ENCODE data around the gene SIDT2. TPM values are rescaled to one million over a fixed set of nuclear protein-coding genes. Genes with fewer than 3 reads are reported as not detected.

Gene SIDT2
- total RNA-seq, 1 experiment from 2014 or later = 27.6 TPM

DNA sequence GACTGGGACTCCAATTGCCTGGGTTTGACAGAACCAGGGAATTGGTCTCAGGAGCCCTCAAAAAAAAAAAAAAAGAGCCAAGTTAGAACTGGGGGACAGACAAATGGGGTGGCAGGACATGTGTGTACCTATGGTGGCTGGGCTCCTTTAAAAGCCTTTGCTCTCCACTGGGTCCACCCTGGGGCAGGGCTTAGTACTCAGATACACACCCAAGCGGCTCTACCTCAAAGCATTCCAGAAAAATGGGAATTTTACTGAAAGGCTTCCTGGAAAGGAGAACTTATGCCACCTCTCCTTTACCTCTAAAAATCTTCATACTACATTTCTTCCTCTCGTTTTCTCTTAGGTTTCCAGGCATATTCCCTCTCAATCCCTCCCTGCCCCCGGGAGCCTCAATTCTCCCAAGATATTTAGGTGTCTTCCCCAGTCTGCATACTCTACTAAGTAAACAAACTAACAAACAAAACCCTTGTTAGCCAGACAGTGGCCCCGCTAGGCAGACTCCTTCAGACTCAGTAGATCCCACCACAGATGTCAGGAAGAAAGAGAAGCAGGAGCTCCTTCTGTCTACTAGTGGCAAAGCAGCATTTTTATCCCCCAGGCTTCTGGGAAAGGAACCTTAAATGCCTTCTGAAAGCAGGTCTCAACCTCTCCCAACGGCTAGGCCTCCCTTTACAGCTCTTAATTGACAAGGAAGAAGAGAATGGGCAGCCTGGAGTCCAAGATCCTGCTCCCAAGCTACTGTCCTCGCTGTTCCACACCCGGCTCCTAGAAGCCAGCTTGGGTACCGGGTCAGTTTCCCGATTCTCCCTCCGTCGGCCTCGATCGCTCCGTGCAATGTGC lies 52.7 kb downstream of the SIDT2 start (continued):
- TF ChIP-seq, protein P1, sequence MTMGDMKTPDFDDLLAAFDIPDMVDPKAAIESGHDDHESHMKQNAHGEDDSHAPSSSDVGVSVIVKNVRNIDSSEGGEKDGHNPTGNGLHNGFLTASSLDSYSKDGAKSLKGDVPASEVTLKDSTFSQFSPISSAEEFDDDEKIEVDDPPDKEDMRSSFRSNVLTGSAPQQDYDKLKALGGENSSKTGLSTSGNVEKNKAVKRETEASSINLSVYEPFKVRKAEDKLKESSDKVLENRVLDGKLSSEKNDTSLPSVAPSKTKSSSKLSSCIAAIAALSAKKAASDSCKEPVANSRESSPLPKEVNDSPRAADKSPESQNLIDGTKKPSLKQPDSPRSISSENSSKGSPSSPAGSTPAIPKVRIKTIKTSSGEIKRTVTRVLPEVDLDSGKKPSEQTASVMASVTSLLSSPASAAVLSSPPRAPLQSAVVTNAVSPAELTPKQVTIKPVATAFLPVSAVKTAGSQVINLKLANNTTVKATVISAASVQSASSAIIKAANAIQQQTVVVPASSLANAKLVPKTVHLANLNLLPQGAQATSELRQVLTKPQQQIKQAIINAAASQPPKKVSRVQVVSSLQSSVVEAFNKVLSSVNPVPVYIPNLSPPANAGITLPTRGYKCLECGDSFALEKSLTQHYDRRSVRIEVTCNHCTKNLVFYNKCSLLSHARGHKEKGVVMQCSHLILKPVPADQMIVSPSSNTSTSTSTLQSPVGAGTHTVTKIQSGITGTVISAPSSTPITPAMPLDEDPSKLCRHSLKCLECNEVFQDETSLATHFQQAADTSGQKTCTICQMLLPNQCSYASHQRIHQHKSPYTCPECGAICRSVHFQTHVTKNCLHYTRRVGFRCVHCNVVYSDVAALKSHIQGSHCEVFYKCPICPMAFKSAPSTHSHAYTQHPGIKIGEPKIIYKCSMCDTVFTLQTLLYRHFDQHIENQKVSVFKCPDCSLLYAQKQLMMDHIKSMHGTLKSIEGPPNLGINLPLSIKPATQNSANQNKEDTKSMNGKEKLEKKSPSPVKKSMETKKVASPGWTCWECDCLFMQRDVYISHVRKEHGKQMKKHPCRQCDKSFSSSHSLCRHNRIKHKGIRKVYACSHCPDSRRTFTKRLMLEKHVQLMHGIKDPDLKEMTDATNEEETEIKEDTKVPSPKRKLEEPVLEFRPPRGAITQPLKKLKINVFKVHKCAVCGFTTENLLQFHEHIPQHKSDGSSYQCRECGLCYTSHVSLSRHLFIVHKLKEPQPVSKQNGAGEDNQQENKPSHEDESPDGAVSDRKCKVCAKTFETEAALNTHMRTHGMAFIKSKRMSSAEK (CRISPR knock-in tag; IDR thresholded peaks at IDR 0.05; ENCODE audit: borderline replicate concordance) = no peak
- TF ChIP-seq NR3C1 (CRISPR knock-in tag; conservative IDR thresholded peaks at IDR 0.05; ENCODE audit: low read depth) (no peak), JUN (CRISPR knock-in tag; IDR thresholded peaks at IDR 0.05) (no peak), NR1H2 (CRISPR knock-in tag; IDR thresholded peaks at IDR 0.05) (no peak), KAT7 (CRISPR knock-in tag; IDR thresholded peaks at IDR 0.05; ENCODE audit: borderline replicate concordance) (no peak), NFATC4 (CRISPR knock-in tag; IDR thresholded peaks at IDR 0.05) (no peak), JAZF1 (CRISPR knock-in tag; IDR thresholded peaks at IDR 0.05) (no peak), ZNF671 (CRISPR knock-in tag; IDR thresholded peaks at IDR 0.05) (no peak)
- TF ChIP-seq, protein P2, sequence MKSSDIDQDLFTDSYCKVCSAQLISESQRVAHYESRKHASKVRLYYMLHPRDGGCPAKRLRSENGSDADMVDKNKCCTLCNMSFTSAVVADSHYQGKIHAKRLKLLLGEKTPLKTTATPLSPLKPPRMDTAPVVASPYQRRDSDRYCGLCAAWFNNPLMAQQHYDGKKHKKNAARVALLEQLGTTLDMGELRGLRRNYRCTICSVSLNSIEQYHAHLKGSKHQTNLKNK (CRISPR knock-in tag; IDR thresholded peaks at IDR 0.05) = no peak
- TF ChIP-seq, protein P3, sequence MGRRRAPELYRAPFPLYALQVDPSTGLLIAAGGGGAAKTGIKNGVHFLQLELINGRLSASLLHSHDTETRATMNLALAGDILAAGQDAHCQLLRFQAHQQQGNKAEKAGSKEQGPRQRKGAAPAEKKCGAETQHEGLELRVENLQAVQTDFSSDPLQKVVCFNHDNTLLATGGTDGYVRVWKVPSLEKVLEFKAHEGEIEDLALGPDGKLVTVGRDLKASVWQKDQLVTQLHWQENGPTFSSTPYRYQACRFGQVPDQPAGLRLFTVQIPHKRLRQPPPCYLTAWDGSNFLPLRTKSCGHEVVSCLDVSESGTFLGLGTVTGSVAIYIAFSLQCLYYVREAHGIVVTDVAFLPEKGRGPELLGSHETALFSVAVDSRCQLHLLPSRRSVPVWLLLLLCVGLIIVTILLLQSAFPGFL (CRISPR knock-in tag; IDR thresholded peaks at IDR 0.05; ENCODE audit: borderline replicate concordance) = no peak
- TF ChIP-seq, protein P4, sequence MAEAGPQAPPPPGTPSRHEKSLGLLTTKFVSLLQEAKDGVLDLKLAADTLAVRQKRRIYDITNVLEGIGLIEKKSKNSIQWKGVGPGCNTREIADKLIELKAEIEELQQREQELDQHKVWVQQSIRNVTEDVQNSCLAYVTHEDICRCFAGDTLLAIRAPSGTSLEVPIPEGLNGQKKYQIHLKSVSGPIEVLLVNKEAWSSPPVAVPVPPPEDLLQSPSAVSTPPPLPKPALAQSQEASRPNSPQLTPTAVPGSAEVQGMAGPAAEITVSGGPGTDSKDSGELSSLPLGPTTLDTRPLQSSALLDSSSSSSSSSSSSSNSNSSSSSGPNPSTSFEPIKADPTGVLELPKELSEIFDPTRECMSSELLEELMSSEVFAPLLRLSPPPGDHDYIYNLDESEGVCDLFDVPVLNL (CRISPR knock-in tag; IDR thresholded peaks at IDR 0.05; ENCODE audit: borderline replicate concordance, low read depth) = no peak

DNA sequence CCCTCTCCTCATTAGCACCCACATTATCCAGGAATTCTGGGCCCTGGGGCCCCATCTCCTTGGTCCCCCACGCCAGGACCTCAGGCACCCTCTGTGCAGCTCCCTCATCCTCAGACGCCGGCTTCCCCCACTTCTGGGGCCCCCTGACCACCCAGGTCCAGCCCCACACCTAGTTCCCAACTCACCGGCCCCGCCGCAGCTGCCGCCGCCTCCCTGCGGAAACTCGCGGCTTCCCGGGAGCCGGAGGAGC lies 53.2 kb downstream of the SIDT2 start, which contains the start of gene PCSK7:
Gene PCSK7, minus strand, starts transcription at position 232 of the 250 bp plus-strand sequence. CDS start 2,229 bp downstream, outside the sequence.
- ChIA-PET CTCF (interaction anchor here (0.7 to 2.9 kb wide), 8 partner anchors 9 to 441 kb away, joined by 3 to 36 read pairs (median 4); partner anchors contain the start of genes APOA5, BACE1, CEP164 and SIDT2), POLR2A (interaction anchor here (1.4 kb wide), 1 partner anchor 53 kb away, joined by 3 read pairs; the partner anchor contains the start of gene SIDT2)
- Mint-ChIP-seq H3K4me3 (peak within 1 kb of the TSS; percentile 99), H3K9me3 (no peaks in the 10 kb centered on the region), H3K36me3 (peaks cover 8% of the 10 kb centered on the region; the same call in 1 of the 2 replicates), H3K27me3 (ENCODE audit: low read depth) (no peaks in the 10 kb centered on the region), H3K27ac (peak within 1 kb of the TSS; percentile 99), H3K4me1 (peaks cover 25% of the 10 kb centered on the region)
- ATAC-seq = no peak
- peak; percentile 69 for DNase-seq (ENCODE audit: low spot score)
- no peak for TF ChIP-seq GRHL2 (CRISPR knock-in tag; IDR thresholded peaks at IDR 0.05; ENCODE audit: insufficient replicate concordance, severe bottlenecking)
- TF ChIP-seq ZNF416 (CRISPR knock-in tag; IDR thresholded peaks at IDR 0.05) = no peak
- TF ChIP-seq, protein P5, sequence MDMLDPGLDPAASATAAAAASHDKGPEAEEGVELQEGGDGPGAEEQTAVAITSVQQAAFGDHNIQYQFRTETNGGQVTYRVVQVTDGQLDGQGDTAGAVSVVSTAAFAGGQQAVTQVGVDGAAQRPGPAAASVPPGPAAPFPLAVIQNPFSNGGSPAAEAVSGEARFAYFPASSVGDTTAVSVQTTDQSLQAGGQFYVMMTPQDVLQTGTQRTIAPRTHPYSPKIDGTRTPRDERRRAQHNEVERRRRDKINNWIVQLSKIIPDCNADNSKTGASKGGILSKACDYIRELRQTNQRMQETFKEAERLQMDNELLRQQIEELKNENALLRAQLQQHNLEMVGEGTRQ (CRISPR knock-in tag; IDR thresholded peaks at IDR 0.05) = no peak
- TF ChIP-seq, protein P6, sequence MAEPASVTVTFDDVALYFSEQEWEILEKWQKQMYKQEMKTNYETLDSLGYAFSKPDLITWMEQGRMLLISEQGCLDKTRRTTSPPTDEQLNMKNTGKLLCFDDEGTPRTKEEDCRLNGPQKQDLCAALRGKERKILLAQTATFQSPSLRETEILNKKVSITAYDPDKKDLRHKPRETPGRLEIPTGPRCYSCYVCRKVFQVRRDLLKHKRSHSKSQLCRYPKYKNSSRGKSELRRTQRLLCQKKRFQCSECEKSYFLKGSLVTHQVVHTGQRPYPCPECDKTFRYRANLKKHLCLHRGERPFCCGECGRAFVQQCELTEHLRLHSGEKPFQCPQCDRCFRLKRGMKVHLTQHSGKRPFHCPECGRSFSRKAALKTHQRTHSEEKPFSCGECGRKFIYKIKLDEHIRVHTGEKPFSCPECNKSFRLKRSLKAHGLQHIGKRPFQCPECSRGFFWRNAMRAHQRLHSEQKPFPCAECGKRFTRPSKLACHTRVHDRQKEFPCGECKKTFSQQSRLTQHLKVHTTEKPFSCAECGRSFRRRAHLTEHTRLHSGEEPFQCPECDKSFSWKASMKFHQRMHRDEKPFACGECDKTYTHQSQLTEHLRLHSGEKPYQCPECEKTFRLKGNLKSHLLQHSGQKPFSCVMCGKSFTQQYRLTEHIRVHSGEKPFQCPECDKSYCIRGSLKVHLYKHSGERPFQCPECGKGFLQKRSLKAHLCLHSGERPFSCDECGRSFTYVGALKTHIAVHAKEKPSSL (CRISPR knock-in tag; conservative IDR thresholded peaks at IDR 0.05) = no peak
- no peak for TF ChIP-seq ATF1 (CRISPR knock-in tag; IDR thresholded peaks at IDR 0.05)
- TF ChIP-seq, protein P7, sequence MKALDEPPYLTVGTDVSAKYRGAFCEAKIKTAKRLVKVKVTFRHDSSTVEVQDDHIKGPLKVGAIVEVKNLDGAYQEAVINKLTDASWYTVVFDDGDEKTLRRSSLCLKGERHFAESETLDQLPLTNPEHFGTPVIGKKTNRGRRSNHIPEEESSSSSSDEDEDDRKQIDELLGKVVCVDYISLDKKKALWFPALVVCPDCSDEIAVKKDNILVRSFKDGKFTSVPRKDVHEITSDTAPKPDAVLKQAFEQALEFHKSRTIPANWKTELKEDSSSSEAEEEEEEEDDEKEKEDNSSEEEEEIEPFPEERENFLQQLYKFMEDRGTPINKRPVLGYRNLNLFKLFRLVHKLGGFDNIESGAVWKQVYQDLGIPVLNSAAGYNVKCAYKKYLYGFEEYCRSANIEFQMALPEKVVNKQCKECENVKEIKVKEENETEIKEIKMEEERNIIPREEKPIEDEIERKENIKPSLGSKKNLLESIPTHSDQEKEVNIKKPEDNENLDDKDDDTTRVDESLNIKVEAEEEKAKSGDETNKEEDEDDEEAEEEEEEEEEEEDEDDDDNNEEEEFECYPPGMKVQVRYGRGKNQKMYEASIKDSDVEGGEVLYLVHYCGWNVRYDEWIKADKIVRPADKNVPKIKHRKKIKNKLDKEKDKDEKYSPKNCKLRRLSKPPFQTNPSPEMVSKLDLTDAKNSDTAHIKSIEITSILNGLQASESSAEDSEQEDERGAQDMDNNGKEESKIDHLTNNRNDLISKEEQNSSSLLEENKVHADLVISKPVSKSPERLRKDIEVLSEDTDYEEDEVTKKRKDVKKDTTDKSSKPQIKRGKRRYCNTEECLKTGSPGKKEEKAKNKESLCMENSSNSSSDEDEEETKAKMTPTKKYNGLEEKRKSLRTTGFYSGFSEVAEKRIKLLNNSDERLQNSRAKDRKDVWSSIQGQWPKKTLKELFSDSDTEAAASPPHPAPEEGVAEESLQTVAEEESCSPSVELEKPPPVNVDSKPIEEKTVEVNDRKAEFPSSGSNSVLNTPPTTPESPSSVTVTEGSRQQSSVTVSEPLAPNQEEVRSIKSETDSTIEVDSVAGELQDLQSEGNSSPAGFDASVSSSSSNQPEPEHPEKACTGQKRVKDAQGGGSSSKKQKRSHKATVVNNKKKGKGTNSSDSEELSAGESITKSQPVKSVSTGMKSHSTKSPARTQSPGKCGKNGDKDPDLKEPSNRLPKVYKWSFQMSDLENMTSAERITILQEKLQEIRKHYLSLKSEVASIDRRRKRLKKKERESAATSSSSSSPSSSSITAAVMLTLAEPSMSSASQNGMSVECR (CRISPR knock-in tag; IDR thresholded peaks at IDR 0.05; ENCODE audit: borderline replicate concordance) = 0 out of 2 replicates have a peak, but pooled peaks have one; percentile 28
- TF ChIP-seq NFE2L1 (CRISPR knock-in tag; IDR thresholded peaks at IDR 0.05) = no peak

All from WTC11 (cell line).